Loucy (cell line): Measurements from ENCODE around the gene TNPO1.

Source experiments
- EZH2phosphoT487 ChIP-seq: fragments of 200-600 bp; IDR thresholded peaks from 2 replicates; pipeline ENCODE4 v1.6.1; 2018; ENCODE audit warnings: antibody characterized with exemption, mild to moderate bottlenecking, moderate library complexity, borderline replicate concordance
- TF ChIP-seq, protein P1 (sequence below): fragments of 200-600 bp; sonication (generic); conservative IDR thresholded peaks from 2 replicates; pipeline ENCODE4 v1.5.1; 2014; ENCODE audit warnings: mild to moderate bottlenecking, antibody characterized with exemption, low read length

- TF ChIP-seq, protein P1, sequence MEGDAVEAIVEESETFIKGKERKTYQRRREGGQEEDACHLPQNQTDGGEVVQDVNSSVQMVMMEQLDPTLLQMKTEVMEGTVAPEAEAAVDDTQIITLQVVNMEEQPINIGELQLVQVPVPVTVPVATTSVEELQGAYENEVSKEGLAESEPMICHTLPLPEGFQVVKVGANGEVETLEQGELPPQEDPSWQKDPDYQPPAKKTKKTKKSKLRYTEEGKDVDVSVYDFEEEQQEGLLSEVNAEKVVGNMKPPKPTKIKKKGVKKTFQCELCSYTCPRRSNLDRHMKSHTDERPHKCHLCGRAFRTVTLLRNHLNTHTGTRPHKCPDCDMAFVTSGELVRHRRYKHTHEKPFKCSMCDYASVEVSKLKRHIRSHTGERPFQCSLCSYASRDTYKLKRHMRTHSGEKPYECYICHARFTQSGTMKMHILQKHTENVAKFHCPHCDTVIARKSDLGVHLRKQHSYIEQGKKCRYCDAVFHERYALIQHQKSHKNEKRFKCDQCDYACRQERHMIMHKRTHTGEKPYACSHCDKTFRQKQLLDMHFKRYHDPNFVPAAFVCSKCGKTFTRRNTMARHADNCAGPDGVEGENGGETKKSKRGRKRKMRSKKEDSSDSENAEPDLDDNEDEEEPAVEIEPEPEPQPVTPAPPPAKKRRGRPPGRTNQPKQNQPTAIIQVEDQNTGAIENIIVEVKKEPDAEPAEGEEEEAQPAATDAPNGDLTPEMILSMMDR = no peak
- no peak for TF ChIP-seq EZH2phosphoT487
These were observed 31.6 kb downstream of the TNPO1 start for GRCh38 chr5:72847989-72848473.
